GM18951 (cell line): ENCODE measurements around the gene FOXC2.

Experiments
- POLR2A ChIP-seq: IDR thresholded peaks from 4 replicates; pipeline ENCODE4 v1.6.1; 2011; ENCODE audit warnings: mild to moderate bottlenecking; ENCODE audit not compliant: insufficient read length, insufficient read depth; ENCODE audit errors: extremely low read depth
- in situ Hi-C: fragments of 300-500 bp; cut with MboI; formaldehyde crosslinking; loops from one replicate; pipeline ENCODE4 v1.12.0; 2022; ENCODE audit warnings: low sequenced_read_pairs, mixed read lengths, inconsistent platforms; ENCODE audit not compliant: unreplicated experiment

The FOXC2 gene

GRCh38 chr16:86598607-86599565 is 32.3 kb downstream of the FOXC2 start:
- in situ Hi-C loops, result no loop called here
- TF ChIP-seq POLR2A, result no peak

- in situ Hi-C loops, result no loop called here
- no peak for TF ChIP-seq POLR2A
Measured at GRCh38 chr16:86601356-86601755, 34.7 kb downstream of the FOXC2 start.

GRCh38 chr16:86602521-86602920 is 35.9 kb downstream of the FOXC2 start:
- no peak for TF ChIP-seq POLR2A
- in situ Hi-C loops, result no loop called here

- TF ChIP-seq POLR2A, result peak; percentile 34
- in situ Hi-C loops, result no loop called here
Measured at GRCh38 chr16:86604436-86605193, 38.0 kb downstream of the FOXC2 start.

- TF ChIP-seq POLR2A, result no peak
- in situ Hi-C loops, result no loop called here
Measured at GRCh38 chr16:86605950-86606349, 39.3 kb downstream of the FOXC2 start.

GRCh38 chr16:86608301-86608747 is 41.7 kb downstream of the FOXC2 start:
- no peak for TF ChIP-seq POLR2A
- in situ Hi-C loops, result no loop called here

- in situ Hi-C loops, result no loop called here
- TF ChIP-seq POLR2A, result no peak
Measured at GRCh38 chr16:86609115-86609514, 42.5 kb downstream of the FOXC2 start.

GRCh38 chr16:86609661-86610060 is 43.0 kb downstream of the FOXC2 start:
- no peak for TF ChIP-seq POLR2A
- in situ Hi-C loops, result no loop called here

GRCh38 chr16:86610779-86611524 is 44.3 kb downstream of the FOXC2 start:
- in situ Hi-C loops, result no loop called here
- TF ChIP-seq POLR2A, result no peak

GRCh38 chr16:86611525-86611855 is 44.9 kb downstream of the FOXC2 start:
- TF ChIP-seq POLR2A, result no peak
- in situ Hi-C loops, result no loop called here

GRCh38 chr16:86611941-86612340 is 45.3 kb downstream of the FOXC2 start:
- in situ Hi-C loops, result no loop called here
- TF ChIP-seq POLR2A, result no peak

- in situ Hi-C loops, result no loop called here
- TF ChIP-seq POLR2A, result no peak
Measured at GRCh38 chr16:86614699-86615098, 48.1 kb downstream of the FOXC2 start.

GRCh38 chr16:86616906-86617305 is 50.3 kb downstream of the FOXC2 start:
- no peak for TF ChIP-seq POLR2A
- in situ Hi-C loops, result no loop called here
